ENCODE data around the gene UNC5CL. TPM values are rescaled to one million over a fixed set of nuclear protein-coding genes. Genes with fewer than 3 reads are reported as not detected.

UNC5CL gene
- total RNA-seq, 2 donors from 2014 or later, result 0.46 to 1.6 TPM

GRCh38 chr6:41056768-41057490, 17.9 kb upstream of the UNC5CL start:
- Histone ChIP-seq H3K4me3 (no peak overlapping the region), H3K4me1 (replicated peaks) (no peaks in the 10 kb centered on the region), H3K36me3 (no peaks in the 10 kb centered on the region), H3K27me3 (replicated peaks; ENCODE audit: insufficient read depth) (no peaks in the 10 kb centered on the region), H3K9me3 (no peaks in the 10 kb centered on the region), H3K27ac (no peak overlapping the region)
- WGBS, result 89% methylated on average over 6 of the region's 6 CpGs
- intact Hi-C loops (cut with DNase I), result no loop called here
- DNase-seq (ENCODE audit: low spot score), result no peak
- TF ChIP-seq CTCF (IDR thresholded peaks at IDR 0.05) (no peak), POLR2AphosphoS5 (IDR thresholded peaks at IDR 0.05) (no peak), POLR2A (IDR thresholded peaks at IDR 0.05) (no peak)

GRCh38 chr6:41055149-41055548, 16.1 kb upstream of the UNC5CL start:
- 55% methylated on average over 3 of the region's 3 CpGs for WGBS
- intact Hi-C loops (cut with DNase I), result no loop called here

DNA sequence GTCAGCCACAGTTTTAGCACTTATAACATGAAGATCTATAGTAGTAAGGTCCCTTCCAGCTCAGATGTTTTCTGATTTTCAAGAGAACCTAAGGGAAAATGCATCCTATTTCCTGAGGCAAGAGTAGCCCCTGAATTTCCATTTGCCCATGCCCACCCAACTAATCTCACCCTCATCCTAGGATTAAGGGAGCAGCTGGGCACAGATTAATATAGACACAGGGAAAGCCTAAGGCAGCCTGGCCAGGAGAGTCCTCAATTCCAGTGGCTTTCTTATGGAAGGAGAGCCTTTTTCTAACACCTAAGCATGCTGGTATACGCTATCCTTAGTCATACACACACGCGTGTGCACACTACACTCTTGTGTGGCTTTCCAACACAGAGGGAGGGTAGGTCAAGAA, 15.5 kb upstream of the UNC5CL start:
- Histone ChIP-seq H3K4me1 (replicated peaks) (no peaks in the 10 kb centered on the region), H3K36me3 (no peaks in the 10 kb centered on the region), H3K4me3 (no peak overlapping the region), H3K9me3 (no peaks in the 10 kb centered on the region), H3K27ac (no peak overlapping the region), H3K27me3 (replicated peaks; ENCODE audit: insufficient read depth) (no peaks in the 10 kb centered on the region)
- TF ChIP-seq POLR2A (IDR thresholded peaks at IDR 0.05) (no peak), CTCF (IDR thresholded peaks at IDR 0.05) (no peak), POLR2AphosphoS5 (IDR thresholded peaks at IDR 0.05) (no peak)
- intact Hi-C loops (cut with DNase I), result no loop called here
- DNase-seq (ENCODE audit: low spot score), result no peak
- WGBS, result 100% methylated on average over 3 of the region's 3 CpGs

More at GRCh38 chr6:41055149-41055548, 16.1 kb upstream of the UNC5CL start:
- no peak for DNase-seq (ENCODE audit: low spot score)
- H3K4me3 ChIP-seq, result no peak overlapping the region
- no peak for TF ChIP-seq CTCF (IDR thresholded peaks at IDR 0.05)
- no peak for TF ChIP-seq POLR2A (IDR thresholded peaks at IDR 0.05)
- TF ChIP-seq POLR2AphosphoS5 (IDR thresholded peaks at IDR 0.05), result no peak
- H3K36me3 ChIP-seq, result no peaks in the 10 kb centered on the region
- no peaks in the 10 kb centered on the region for H3K4me1 ChIP-seq (replicated peaks)
- no peaks in the 10 kb centered on the region for H3K27me3 ChIP-seq (replicated peaks; ENCODE audit: insufficient read depth)
- no peak overlapping the region for H3K27ac ChIP-seq
- no peaks in the 10 kb centered on the region for H3K9me3 ChIP-seq

DNA sequence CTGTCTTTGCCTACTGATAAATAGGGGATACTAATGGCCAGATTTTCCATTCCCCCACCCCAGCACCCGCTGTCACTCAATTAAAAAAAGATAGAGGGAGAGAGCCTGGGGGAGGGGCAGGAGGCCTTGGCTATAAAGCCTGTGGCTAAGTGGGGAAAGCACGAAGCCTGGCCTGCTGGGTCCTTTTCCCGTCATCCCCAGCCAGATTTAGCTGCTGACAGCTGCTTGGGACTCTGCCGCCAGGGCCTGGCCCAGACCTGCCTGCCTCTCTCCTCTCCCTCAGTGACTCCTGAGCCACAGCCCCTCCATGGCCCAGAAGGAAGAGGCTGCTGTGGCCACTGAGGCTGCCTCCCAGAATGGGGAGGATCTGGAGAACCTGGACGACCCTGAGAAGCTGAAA, 14.0 kb upstream of the UNC5CL start, which contains the start of gene APOBEC2:
Gene APOBEC2 (plus strand): TSS at position 162 of the 400 bp plus-strand sequence. CDS start 146 bp downstream, at position 308.
- Histone ChIP-seq H3K4me3 (no peak within 1 kb of the TSS), H3K27me3 (replicated peaks; ENCODE audit: insufficient read depth) (no peaks in the 10 kb centered on the region), H3K4me1 (replicated peaks) (no peaks in the 10 kb centered on the region), H3K9me3 (no peaks in the 10 kb centered on the region), H3K27ac (no peak within 1 kb of the TSS), H3K36me3 (no peaks in the 10 kb centered on the region)
- TF ChIP-seq POLR2A (IDR thresholded peaks at IDR 0.05) (no peak), POLR2AphosphoS5 (IDR thresholded peaks at IDR 0.05) (no peak), CTCF (IDR thresholded peaks at IDR 0.05) (no peak)
- no peak for DNase-seq (ENCODE audit: low spot score)
- 44% methylated on average over 5 of the region's 5 CpGs for WGBS
- intact Hi-C loops (cut with DNase I), result no loop called here

DNA sequence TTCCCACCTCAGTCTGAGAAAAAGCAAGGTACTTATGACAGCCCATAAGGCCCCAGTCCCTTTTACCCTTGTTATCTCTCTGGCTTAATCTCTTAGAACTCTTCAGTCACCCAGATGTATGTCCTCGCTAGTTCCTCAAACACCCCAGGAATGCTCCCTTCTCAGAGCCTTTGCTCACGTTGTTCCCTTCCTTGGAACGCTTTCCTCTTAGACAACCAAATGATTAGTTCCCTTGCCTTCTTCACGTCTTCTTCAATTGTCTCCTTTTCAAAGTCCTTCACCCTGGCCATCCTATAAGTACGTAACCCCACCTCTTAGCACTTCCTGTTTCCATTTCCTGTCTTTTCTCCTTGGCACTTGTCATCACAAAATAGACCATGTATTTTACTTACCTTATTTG, 12.9 kb upstream of the UNC5CL start:
- TF ChIP-seq POLR2AphosphoS5 (IDR thresholded peaks at IDR 0.05) (no peak), CTCF (IDR thresholded peaks at IDR 0.05) (no peak), POLR2A (IDR thresholded peaks at IDR 0.05) (no peak)
- Histone ChIP-seq H3K27ac (no peak overlapping the region), H3K27me3 (replicated peaks; ENCODE audit: insufficient read depth) (no peaks in the 10 kb centered on the region), H3K36me3 (no peaks in the 10 kb centered on the region), H3K4me1 (replicated peaks) (no peaks in the 10 kb centered on the region), H3K9me3 (no peaks in the 10 kb centered on the region), H3K4me3 (no peak overlapping the region)
- intact Hi-C loops (cut with DNase I), result no loop called here
- WGBS, result 75% methylated on average over 5 of the region's 5 CpGs
- DNase-seq (ENCODE audit: low spot score), result no peak
